GM18526 (cell line): ENCODE data around the gene DMBX1.

ENCODE experiments used
- POLR2A ChIP-seq: IDR thresholded peaks from 3 replicates; pipeline ENCODE4 v1.6.1; 2011; ENCODE audit not compliant: insufficient read length; ENCODE audit errors: extremely low read depth

DMBX1 gene

DNA sequence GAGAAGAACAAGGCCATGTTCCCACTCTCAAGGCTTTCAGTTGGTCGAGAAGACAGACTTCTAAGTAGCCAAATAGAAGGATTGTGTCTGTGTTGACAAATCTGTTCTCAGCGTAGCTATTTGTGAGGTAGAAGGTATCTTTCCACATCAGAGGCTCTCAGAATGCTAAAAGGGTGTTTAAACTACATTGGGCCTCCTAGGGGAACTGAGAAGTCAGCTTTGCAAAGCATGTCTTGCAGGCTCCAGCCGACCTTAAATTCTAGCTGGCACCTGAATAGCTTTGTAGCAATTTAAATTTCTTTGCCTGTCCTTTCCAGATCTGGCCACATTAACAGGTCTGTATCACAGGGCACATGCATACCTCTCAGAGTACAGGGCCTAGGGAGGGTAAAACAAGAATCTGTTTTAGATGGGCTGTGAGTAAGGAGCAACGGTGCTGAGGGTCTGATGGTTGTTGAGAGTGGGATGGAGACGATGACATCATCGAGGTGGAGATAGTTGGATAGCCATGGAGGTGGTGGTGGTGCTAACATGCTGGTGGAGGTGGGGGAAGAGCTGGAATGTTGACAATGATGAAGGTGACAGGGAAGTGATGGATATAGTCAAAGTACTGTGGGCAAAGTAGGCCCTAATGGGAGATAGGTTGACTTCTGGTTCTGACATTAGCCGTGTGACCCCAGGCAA lies 17.0 kb upstream of the DMBX1 start:
- TF ChIP-seq POLR2A, result no peak

DNA sequence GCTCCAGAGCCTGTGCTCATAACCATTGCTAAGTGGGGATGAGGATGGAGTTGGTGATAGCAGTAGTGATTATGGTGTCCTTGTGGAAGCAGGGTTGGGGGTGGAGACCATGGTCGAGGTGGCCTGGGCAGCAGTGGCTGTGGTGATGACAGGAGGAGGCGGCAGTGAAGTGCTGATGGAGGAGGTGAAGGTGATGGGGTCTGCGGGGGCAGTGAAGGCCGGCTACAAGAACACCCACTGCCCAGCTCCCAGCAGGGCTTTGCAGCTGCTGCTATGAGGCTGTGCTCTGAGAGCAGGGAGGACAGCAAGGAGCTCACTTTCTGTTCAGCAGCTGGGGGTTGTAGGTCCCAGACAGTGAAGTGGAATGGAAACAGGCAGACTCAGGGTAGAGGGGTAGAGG lies 15.6 kb upstream of the DMBX1 start:
- TF ChIP-seq POLR2A, result no peak

DNA sequence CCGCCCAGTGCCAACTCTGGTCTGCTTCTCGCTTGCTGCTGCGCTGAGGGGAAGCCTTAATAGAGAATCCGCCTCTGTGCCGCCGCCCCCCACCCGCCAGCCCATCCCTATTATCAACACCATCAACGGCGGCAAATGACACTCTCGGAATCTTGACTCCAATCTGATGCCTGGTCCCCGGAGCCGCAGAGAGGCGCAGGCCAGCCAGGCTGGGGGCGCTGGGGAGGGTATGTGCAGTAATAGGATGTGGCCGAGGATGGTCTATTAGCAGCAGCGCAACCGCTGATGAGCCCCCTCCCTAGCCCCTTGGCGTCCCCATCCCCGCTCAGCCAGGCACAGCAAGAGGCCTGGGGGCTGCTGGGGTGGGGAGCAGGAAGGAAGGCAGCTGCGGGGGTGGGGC lies 15.1 kb upstream of the DMBX1 start:
- TF ChIP-seq POLR2A, result no peak

DNA sequence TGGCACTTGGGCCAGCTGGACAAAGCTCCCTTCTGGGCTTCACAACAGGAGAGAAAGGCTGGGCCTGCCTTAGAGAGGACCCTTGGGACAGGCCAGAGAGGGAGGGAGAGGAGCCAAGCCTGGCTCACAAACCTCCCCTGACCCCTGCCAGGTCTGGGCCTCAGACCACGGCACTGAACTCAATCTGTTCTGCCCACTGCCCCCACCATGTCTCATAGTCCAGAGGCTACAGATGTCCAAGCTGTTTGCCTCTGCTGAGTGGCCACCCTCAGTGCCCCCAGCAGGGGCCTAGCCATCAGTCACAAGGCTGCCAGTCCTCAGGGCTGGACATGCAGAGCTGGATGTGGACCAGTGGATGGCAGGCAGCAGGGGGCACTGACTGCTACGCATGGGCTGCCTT lies 13.0 kb upstream of the DMBX1 start:
- TF ChIP-seq POLR2A, result no peak

DNA sequence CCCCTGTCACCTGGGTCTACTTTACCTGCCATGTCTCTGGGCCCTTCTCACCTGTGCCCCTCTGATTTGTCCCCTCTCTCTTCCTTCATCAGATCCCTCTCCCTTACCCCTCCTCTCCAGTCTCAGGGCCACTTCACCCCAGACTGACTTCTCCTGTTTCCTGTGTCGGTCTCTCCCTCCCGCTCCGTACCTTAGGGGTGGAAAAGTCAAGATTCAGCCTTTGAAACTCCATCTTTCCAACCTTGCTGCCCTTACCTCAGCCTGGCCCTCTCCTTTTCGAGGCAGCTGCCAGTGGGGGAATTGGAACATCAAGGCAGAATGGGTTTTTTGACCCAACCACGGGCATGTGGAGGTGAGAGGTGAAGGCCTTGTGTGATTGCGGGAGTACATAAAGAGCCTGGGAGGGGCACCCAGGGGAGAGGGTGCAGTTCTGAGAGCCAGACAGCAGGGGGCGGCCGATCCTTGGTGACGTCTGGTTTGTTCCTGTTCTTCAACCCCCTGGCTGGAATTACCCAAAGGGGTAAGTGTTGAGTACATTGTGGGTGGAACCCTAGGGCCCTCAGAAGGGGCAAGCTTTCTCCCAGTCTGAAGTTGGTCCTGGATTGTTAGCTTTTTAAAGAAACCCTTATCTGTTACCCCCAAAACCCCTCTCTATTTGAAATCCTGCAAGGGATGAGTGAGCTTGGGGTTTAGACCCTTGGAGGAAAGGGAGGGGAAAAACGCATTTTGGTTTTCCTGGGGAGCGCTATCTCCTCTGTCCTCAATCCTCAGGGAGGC lies 12.3 kb upstream of the DMBX1 start:
- TF ChIP-seq POLR2A, result no peak

DNA sequence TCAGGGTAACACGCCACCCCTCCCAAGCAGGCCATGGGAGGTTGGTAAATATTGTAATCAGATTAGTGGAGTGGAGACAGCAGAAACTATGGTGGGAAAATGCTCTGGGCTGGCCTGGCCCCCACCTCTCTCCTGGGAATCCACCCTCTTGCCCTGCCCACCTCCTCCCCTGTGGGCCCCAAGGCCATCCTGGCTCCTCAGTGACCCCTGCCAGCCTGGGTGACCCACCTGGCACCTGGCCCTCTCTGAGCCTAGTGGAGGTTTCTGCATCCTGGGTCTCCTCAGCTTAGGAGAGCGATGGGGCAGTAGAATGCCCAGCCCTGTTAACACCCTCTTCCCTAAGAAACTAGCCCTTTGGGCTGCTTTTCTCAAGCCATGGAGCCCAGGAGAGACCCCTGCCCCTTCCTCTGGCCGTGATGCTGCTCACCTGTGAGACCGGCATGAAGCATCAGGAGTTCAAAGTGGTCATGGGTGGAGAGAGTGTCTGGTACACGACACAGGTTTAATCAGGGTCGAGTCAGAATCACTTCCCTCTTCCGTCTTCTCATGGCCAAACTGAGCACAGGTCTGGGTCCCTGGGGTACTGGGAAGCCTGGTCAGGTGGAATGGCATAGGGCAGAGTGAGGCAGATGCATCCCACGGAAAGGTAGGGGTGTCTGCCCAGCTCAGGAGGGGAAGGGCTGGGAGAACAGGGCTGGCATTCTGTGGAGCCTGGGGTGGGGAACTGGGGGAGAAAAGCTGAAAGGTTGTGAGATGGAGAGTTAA lies 10.7 kb upstream of the DMBX1 start:
- TF ChIP-seq POLR2A, result no peak

DNA sequence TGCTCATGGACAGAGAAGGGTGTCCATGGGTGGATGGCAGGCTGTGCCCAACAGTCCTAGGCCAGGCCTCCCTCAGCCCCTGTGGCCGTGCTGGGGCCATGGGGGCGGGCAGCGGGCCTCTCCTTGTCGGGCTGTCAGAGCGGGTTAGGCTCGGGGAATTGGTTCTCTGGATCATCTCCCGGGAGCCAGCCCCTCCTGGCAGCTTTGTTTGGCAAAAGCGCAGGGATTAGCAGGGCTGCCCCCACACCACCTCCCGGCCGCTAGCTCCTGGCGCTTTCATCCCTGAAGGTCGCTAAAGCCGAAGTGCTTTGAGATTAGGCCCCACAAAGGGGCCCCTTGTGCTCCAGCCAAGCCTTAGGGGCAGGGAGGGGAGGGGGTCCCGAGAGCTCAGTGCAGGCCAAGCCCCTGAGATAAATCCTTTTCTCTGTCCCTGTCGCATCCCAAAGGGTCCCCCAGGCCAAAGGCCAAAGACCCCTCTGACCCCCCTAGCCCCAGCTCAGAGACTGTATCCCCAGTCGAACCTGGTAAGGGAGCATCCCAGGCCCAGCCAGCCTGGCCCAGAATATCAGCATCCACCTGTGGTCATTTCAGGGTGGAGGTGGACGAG lies 9.8 kb upstream of the DMBX1 start:
- TF ChIP-seq POLR2A, result no peak

GRCh38 chr1:46480959-46481646 lies 8.5 kb upstream of the DMBX1 start:
- no peak for TF ChIP-seq POLR2A

DNA sequence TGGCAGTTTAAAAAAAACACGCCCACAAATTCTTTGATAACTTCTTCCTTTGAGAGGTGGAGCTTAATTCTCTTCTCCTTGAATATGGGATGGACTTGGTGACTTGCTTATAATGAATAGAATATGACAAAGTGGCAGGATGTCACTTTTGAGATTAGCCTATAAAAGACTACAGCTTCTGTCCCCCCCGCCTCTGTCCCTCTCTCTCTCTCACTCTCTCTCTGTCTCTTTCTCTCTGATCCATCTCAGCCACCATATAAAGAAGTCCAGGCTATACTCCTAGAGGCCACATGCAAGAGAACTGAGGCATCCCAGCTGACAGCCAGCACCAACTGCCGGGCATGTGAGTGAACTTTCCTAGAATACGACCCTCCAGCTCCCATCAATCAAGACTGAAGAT lies 7.7 kb upstream of the DMBX1 start:
- no peak for TF ChIP-seq POLR2A

DNA sequence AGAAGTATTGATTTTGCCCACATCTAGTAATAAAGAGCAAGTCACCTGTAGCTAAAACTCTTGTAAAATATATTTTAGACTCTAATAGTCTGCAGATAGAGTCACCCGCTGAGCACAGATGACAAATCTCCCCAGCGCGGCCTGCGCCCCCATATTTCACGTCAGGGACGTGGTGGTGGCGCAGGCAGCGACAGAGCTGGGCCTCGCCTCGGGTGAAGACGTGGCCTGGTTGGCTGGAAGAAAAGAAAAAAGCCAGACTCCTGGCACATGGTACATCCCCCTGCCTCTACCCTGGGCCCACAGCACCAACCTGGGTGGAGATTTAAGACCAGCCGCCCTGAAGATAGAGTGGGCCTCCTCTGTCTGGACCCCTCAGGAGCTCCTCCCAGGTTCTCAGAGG lies 6.0 kb upstream of the DMBX1 start:
- no peak for TF ChIP-seq POLR2A

DNA sequence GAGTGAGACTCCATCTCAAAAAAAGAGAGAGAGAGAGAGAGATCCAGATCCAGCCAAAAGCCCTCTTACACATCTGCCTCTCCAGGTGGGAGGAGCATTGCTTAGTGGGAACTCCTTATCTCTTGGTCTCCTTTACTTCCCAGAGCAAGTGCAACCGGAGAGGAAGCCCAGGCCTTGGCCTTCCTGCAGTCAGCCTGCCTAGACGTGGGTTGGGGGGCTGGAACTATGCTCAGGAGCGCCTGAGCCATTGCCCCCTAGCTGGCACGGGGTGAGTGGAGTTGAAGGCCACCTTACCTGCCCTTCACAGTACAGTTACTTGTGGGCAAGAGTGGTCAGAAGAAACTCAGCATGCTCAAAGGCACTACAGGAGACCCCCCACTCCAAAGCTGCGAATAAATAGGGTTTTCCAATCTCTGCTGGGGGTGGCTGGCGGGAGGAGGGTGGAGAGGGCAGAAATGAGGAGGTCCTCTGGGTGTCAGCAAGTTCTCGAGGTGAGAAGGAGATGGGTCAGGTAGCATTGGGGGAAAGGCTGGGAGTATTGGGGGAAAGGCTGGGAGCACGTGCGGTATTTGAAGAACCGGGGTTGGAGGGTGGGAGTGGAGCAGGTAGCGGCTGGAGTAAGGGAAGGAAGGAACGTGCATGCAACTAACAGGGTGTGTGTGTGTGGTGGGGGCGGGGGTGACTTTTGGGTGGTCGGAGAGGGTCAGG lies 4.7 kb upstream of the DMBX1 start:
- no peak for TF ChIP-seq POLR2A

DNA sequence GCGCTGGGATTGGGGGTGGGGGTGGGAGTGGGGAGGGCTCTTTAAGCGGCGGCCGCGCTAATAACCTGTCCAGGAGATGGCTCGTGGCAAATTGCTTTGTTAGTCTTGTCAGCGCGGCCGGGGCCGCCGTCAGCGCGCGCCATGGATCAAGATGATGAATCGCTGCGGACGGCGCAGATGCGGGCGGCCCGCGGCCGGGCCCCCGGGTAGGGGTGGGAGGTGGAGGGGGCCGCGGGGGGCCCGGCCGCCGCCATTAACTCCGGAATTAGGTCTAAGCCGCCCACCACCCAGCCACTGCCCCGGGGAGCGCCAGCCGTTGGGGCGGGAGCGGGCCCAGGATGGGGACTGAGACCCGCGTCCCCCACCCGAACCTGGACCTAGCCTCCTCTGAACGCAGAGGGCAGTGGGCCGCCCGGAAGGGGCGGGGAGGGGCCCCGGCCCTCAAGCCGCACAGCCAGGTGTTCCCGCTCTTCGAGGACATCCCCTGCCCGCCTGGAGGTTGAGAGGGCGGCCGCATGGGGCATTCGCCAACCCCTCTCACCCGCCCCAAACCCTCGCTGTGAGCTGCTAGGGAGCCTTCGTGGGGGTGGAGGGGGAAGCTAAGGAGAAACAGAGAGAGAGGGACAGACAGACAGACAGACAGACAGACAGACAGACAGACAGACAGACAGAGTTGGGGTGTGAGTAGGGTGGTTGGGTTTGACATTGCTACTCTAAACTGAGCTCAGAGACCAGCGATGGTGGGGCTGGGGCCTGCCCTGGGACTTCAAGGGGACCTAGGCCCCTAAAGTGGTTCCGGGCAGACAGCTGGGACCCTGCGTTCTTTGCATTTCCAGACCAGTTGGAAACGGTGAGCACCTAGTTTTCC lies 3.8 kb upstream of the DMBX1 start:
- no peak for TF ChIP-seq POLR2A

GRCh38 chr1:46486432-46487015 lies 3.1 kb upstream of the DMBX1 start:
- TF ChIP-seq POLR2A, result no peak
